Activated CD8-positive, alpha-beta memory T cell treated with anti-CD3 and anti-CD28 coated beads, Interleukin-2, amount 50 U/mL, for 4 hours (primary cell): Measurements from ENCODE around the gene PTP4A1.

Source experiments
- DNase-seq: peaks from one replicate; pipeline ENCODE4 v3.0.0-alpha.2; 2020

PTP4A1 gene

GRCh38 chr6:63558278-63558677 is 14.0 kb upstream of the PTP4A1 start:
- DNase-seq: no peak

GRCh38 chr6:63560801-63561287 is 11.4 kb upstream of the PTP4A1 start:
- DNase-seq: no peak

GRCh38 chr6:63561288-63561687 is 11.0 kb upstream of the PTP4A1 start:
- DNase-seq: no peak

GRCh38 chr6:63563235-63563634 is 9.0 kb upstream of the PTP4A1 start:
- DNase-seq: no peak

- no peak for DNase-seq
These were observed 7.1 kb upstream of the PTP4A1 start for GRCh38 chr6:63565058-63565726.

GRCh38 chr6:63565727-63566596 is 6.3 kb upstream of the PTP4A1 start:
- DNase-seq: no peak

- no peak for DNase-seq
These were observed 4.3 kb upstream of the PTP4A1 start for GRCh38 chr6:63567966-63568365.

GRCh38 chr6:63571361-63572043 is 778 bp upstream of the PTP4A1 start:
- peak; percentile 41 for DNase-seq

- DNase-seq: no peak
These were observed 431 bp downstream of the PTP4A1 start for GRCh38 chr6:63572747-63573075.

- peak; percentile 65 for DNase-seq
These were observed 1.0 kb downstream of the PTP4A1 start for GRCh38 chr6:63573076-63573898.

- DNase-seq: peak; percentile 25
These were observed 1.7 kb downstream of the PTP4A1 start for GRCh38 chr6:63573899-63574553.

GRCh38 chr6:63574554-63574900 is 2.2 kb downstream of the PTP4A1 start:
- DNase-seq: no peak

GRCh38 chr6:63576147-63576772 is 4.0 kb downstream of the PTP4A1 start:
- no peak for DNase-seq

GRCh38 chr6:63576985-63577712 is 4.9 kb downstream of the PTP4A1 start:
- no peak for DNase-seq

- no peak for DNase-seq
These were observed 6.5 kb downstream of the PTP4A1 start for GRCh38 chr6:63578757-63579156.

GRCh38 chr6:63579937-63580703 is 7.8 kb downstream of the PTP4A1 start:
- no peak for DNase-seq

- DNase-seq: no peak
These were observed 8.4 kb downstream of the PTP4A1 start for GRCh38 chr6:63580704-63580961.

- no peak for DNase-seq
These were observed 9.2 kb downstream of the PTP4A1 start for GRCh38 chr6:63581355-63582013.

GRCh38 chr6:63582579-63583231 is 10.4 kb downstream of the PTP4A1 start:
- no peak for DNase-seq

GRCh38 chr6:63584125-63584514 is 11.8 kb downstream of the PTP4A1 start:
- DNase-seq: no peak
